HL-60/S4 (cell line): Measurements from ENCODE around the gene RBM38.

Source experiments
- in situ Hi-C: fragments of 300-500 bp; cut with MboI; formaldehyde crosslinking; loops from 2 replicates; pipeline ENCODE4 v1.14.3; 2022; ENCODE audit warnings: low sequenced_read_pairs

Gene RBM38

GRCh38 chr20:57388953-57389694 is 2.1 kb upstream of the RBM38 start:
- in situ Hi-C loops: loop anchor here (5.0 to 25.0 kb wide), 3 partner anchors 88 to 823 kb away; partner anchors contain the start of gene ZBP1

- in situ Hi-C loops: loop anchor here (5.0 to 25.0 kb wide), 3 partner anchors 87 to 822 kb away; partner anchors contain the start of gene ZBP1
Observed at GRCh38 chr20:57389695-57390603, 1.2 kb upstream of the RBM38 start.

- in situ Hi-C loops: loop anchor here (25.0 kb wide), 2 partner anchors 221 to 821 kb away; partner anchors contain the start of gene ZBP1
Observed at GRCh38 chr20:57391439-57392301, 474 bp downstream of the RBM38 start.

GRCh38 chr20:57392512-57393271 is 1.5 kb downstream of the RBM38 start:
- in situ Hi-C loops: loop anchor here (25.0 kb wide), 2 partner anchors 220 to 820 kb away; partner anchors contain the start of gene ZBP1

GRCh38 chr20:57393321-57394120 is 2.3 kb downstream of the RBM38 start:
- in situ Hi-C loops: loop anchor here (25.0 kb wide), 2 partner anchors 219 to 819 kb away; partner anchors contain the start of gene ZBP1

GRCh38 chr20:57394121-57395082 is 3.2 kb downstream of the RBM38 start:
- in situ Hi-C loops: loop anchor here (25.0 kb wide), 2 partner anchors 218 to 818 kb away; partner anchors contain the start of gene ZBP1

GRCh38 chr20:57395111-57395966 is 4.1 kb downstream of the RBM38 start:
- in situ Hi-C loops: loop anchor here (25.0 kb wide), 2 partner anchors 217 to 817 kb away; partner anchors contain the start of gene ZBP1

- in situ Hi-C loops: loop anchor here (25.0 kb wide), 2 partner anchors 216 to 816 kb away; partner anchors contain the start of gene ZBP1
Observed at GRCh38 chr20:57396212-57396983, 5.2 kb downstream of the RBM38 start.

GRCh38 chr20:57396984-57397692 is 5.9 kb downstream of the RBM38 start:
- in situ Hi-C loops: loop anchor here (25.0 kb wide), 2 partner anchors 215 to 815 kb away; partner anchors contain the start of gene ZBP1

- in situ Hi-C loops: loop anchor here (25.0 kb wide), 2 partner anchors 215 to 815 kb away; partner anchors contain the start of gene ZBP1
Observed at GRCh38 chr20:57397693-57398108, 6.5 kb downstream of the RBM38 start.

- in situ Hi-C loops: loop anchor here (25.0 kb wide), 2 partner anchors 214 to 814 kb away; partner anchors contain the start of gene ZBP1
Observed at GRCh38 chr20:57398231-57398821, 7.1 kb downstream of the RBM38 start.

GRCh38 chr20:57398901-57399535 is 7.8 kb downstream of the RBM38 start:
- in situ Hi-C loops: loop anchor here (25.0 kb wide), 2 partner anchors 213 to 813 kb away; partner anchors contain the start of gene ZBP1

GRCh38 chr20:57399587-57400155 is 8.5 kb downstream of the RBM38 start:
- in situ Hi-C loops: loop anchor here (25.0 kb wide), 2 partner anchors 213 to 813 kb away; partner anchors contain the start of gene ZBP1
